Panc1 (cell line): ENCODE data around the gene LY6G5B. TPM values are rescaled to one million over a fixed set of nuclear protein-coding genes. Genes with fewer than 3 reads are reported as not detected.

Source experiments
- ATAC-seq: fragments of 200-7000 bp; cut with Tn5 transposase; 2 replicates; pipeline ENCODE4 v1.9.1; 2020; ENCODE audit warnings: mild to moderate bottlenecking, moderate library complexity
- BruUV-seq: library from RNA; stranded (reverse); fragments of 400-500 nt; replicated peaks from 2 replicates; lab custom pipeline; 2021; lab: Mats Ljungman, UMichigan
- CTCF ChIA-PET: fragments of 300-600 bp; sonication (Branson Sonifier 250); formaldehyde crosslinking; loops from one replicate; lab custom pipeline; 2022; ENCODE audit warnings: antibody characterized with exemption; lab: Charles Lee
- POLR2A ChIA-PET: fragments of 300-600 bp; sonication (Branson Sonifier 250); formaldehyde crosslinking; loops from one replicate; lab custom pipeline; 2022; ENCODE audit warnings: antibody characterized with exemption; lab: Charles Lee
- DNase-seq: peaks from one replicate; pipeline ENCODE4 v3.0.0-alpha.2; 2010; ENCODE audit warnings: low read depth, low spot score
- H3K27ac ChIP-seq: 2 replicates; pipeline ENCODE4 v1.5.1; 2011; ENCODE audit warnings: mild to moderate bottlenecking, low read length, inconsistent platforms
- H3K27me3 ChIP-seq: fragments of 200-500 bp; sonication (Bioruptor generic); 2 replicates; pipeline ENCODE4 v1.6.0; 2014; ENCODE audit warnings: low read length, inconsistent platforms; ENCODE audit not compliant: control insufficient read depth, insufficient read depth
- H3K36me3 ChIP-seq: fragments of 200-500 bp; sonication (Bioruptor generic); 2 replicates; pipeline ENCODE4 v1.5.1; 2014; ENCODE audit warnings: inconsistent platforms, mild to moderate bottlenecking, low read length, moderate library complexity; ENCODE audit not compliant: control insufficient read depth, insufficient read depth
- H3K4me1 ChIP-seq: 2 replicates; pipeline ENCODE4 v1.5.1; 2011; ENCODE audit warnings: inconsistent platforms, mild to moderate bottlenecking, low read length, moderate library complexity; ENCODE audit not compliant: control insufficient read depth, insufficient read depth
- H3K4me3 ChIP-seq, 2 experiments: 2 replicates each; pipeline ENCODE4 v1.5.1; 2011 to 2012; ENCODE audit warnings: low read depth in 2 of 2, low read length in 2 of 2, mild to moderate bottlenecking in 2 of 2, inconsistent platforms in 1 of 2, moderate library complexity in 1 of 2
- H3K9me3 ChIP-seq: fragments of 200-500 bp; sonication (Bioruptor generic); 2 replicates; pipeline ENCODE4 v1.5.1; 2014; ENCODE audit warnings: low read depth, mild to moderate bottlenecking, inconsistent platforms, low read length, moderate library complexity; ENCODE audit not compliant: control insufficient read depth, insufficient read depth
- CTCF ChIP-seq: fragments of 450-650 bp; IDR thresholded peaks from 2 replicates; pipeline ENCODE4 v1.5.1; 2017; ENCODE audit warnings: mild to moderate bottlenecking
- POLR2AphosphoS5 ChIP-seq: IDR thresholded peaks from 2 replicates; pipeline ENCODE4 v1.6.1; 2012; ENCODE audit warnings: mild to moderate bottlenecking, low read depth, low read length, moderate library complexity
- REST ChIP-seq, 2 experiments: IDR thresholded peaks; 2 replicates each; pipeline ENCODE4 v1.6.1; 2011 to 2012; ENCODE audit warnings: low read depth in 2 of 2, control low read depth in 1 of 2, low read length in 1 of 2, mild to moderate bottlenecking in 1 of 2, moderate library complexity in 1 of 2; ENCODE audit not compliant: insufficient read depth in 1 of 2
- SIN3A ChIP-seq: IDR thresholded peaks from 2 replicates; pipeline ENCODE4 v1.6.1; 2012; ENCODE audit warnings: low read depth, mild to moderate bottlenecking, low read length, moderate library complexity, borderline replicate concordance; ENCODE audit not compliant: insufficient read depth
- TCF7L2 ChIP-seq: IDR thresholded peaks from 2 replicates; pipeline ENCODE4 v1.6.1; 2011; ENCODE audit warnings: mild to moderate bottlenecking, low read depth, low read length, inconsistent platforms
- in situ Hi-C: cut with HindIII; loops from 2 replicates; pipeline ENCODE4 v1.10.0; 2016; ENCODE audit warnings: low sequenced_read_pairs, low pct_unique_long_range_greater_than_20kb
- intact Hi-C: fragments of 100-400 bp; cut with micrococcal nuclease; formaldehyde crosslinking; loops from one replicate; pipeline ENCODE4 v1.10.0; 2022; ENCODE audit not compliant: unreplicated experiment
- total RNA-seq: library from RNA; stranded (reverse); gene quantifications from one replicate; pipeline ENCODE4 v1.2.1, GENCODE V29; 2021; ENCODE audit not compliant: unreplicated experiment

The LY6G5B gene
- total RNA-seq, 1 experiment from 2014 or later, result 21.2 TPM

- Histone ChIP-seq H3K4me1 (peaks cover 7% of the 10 kb centered on the region; the same call in 1 of the 2 replicates), H3K9me3 (no peaks in the 10 kb centered on the region), H3K36me3 (peaks cover 2% of the 10 kb centered on the region; the same call in 1 of the 2 replicates), H3K4me3 (peak within 1 kb of the TSS; percentile 92 to 99), H3K27me3 (no peaks in the 10 kb centered on the region), H3K27ac (peak within 1 kb of the TSS; percentile 95)
- intact Hi-C loops (no loop called here), in situ Hi-C loops (no loop called here)
- CTCF ChIA-PET, result interaction anchor here (0.9 kb wide), 1 partner anchor 11 kb away, joined by 3 read pairs; no protein-coding TSS in a partner anchor
- DNase-seq (peak; percentile 94), ATAC-seq (peak; percentile 100)
- POLR2A ChIA-PET, result interaction anchor here (0.6 to 0.7 kb wide), 3 partner anchors 93 to 356 kb away, joined by 3 to 6 read pairs (median 4); partner anchors contain the start of gene VARS1
- no TSS peak for BruUV-seq
- TF ChIP-seq TCF7L2 (peak; percentile 52; the same call in 1 of the 2 replicates), CTCF (no peak), SIN3A (no peak), REST (IDR thresholded peaks at IDR 0.05; ENCODE audit: insufficient read depth in 1 of 2, low read depth in 2 of 2, low read length in 1 of 2) (peak in 1 of 2 experiments; percentile 0; a peak in 1 of 4 replicates), POLR2AphosphoS5 (peak; percentile 89)
Measured at GRCh38 chr6:31702819-31703716, 33.3 kb downstream of the LY6G5B start, which contains the start of gene ABHD16A. TSS of gene ABHD16A (minus strand) at chr6:31703324. CDS start at chr6:31703281, 43 bp downstream.

- ATAC-seq, result no peak
- peaks cover 7% of the 10 kb centered on the region for H3K4me1 ChIP-seq
- ChIA-PET POLR2A (no interaction called here), CTCF (no interaction called here)
- intact Hi-C loops, result no loop called here
- TF ChIP-seq TCF7L2, result no peak
- TF ChIP-seq REST (IDR thresholded peaks at IDR 0.05; ENCODE audit: insufficient read depth in 1 of 2, low read depth in 2 of 2, low read length in 1 of 2), result no peak
- H3K4me3 ChIP-seq, result no peak overlapping the region
- H3K27me3 ChIP-seq, result no peaks in the 10 kb centered on the region
- in situ Hi-C loops, result no loop called here
- DNase-seq, result no peak
- H3K27ac ChIP-seq, result no peak overlapping the region
- H3K36me3 ChIP-seq, result peaks cover 2% of the 10 kb centered on the region; the same call in 1 of the 2 replicates
- H3K9me3 ChIP-seq, result no peaks in the 10 kb centered on the region
- no TSS peak for BruUV-seq
Measured at GRCh38 chr6:31705931-31706330, 36.2 kb downstream of the LY6G5B start.
